Lung microvascular endothelial cell (primary cell): Measurements from ENCODE around the gene ADAMTSL1. TPM values are rescaled to one million over a fixed set of nuclear protein-coding genes. Genes with fewer than 3 reads are reported as not detected.

Experiments used
- DNase-seq, 2 donors: peaks; one replicate each; pipeline versions ENCODE4 v3.0.0 to v3.0.0-alpha.2; 2010; ENCODE audit warnings: low read depth in 2 of 2
- total RNA-seq: library from RNA; depleted of rRNA; stranded (reverse); fragments of >200 nt; gene quantifications from 2 replicates; pipeline ENCODE4 v1.2.1, GENCODE V29; 2014

ADAMTSL1 gene
- total RNA-seq, 1 donor from 2014 or later: 0.99 TPM

- DNase-seq: no peak
These were observed 296.4 kb downstream of the ADAMTSL1 start for GRCh38 chr9:18770131-18770908.

- DNase-seq: no peak
These were observed 297.1 kb downstream of the ADAMTSL1 start for GRCh38 chr9:18771011-18771410.

- DNase-seq: no peak
These were observed 297.8 kb downstream of the ADAMTSL1 start for GRCh38 chr9:18771763-18772162.

- no peak for DNase-seq
These were observed 301.3 kb downstream of the ADAMTSL1 start for GRCh38 chr9:18775241-18775640.

GRCh38 chr9:18775930-18776329 is 302.0 kb downstream of the ADAMTSL1 start:
- DNase-seq: no peak

GRCh38 chr9:18776836-18777820 is 303.2 kb downstream of the ADAMTSL1 start:
- DNase-seq: no peak

GRCh38 chr9:18778147-18778546 is 304.2 kb downstream of the ADAMTSL1 start:
- no peak for DNase-seq

GRCh38 chr9:18778846-18779245 is 304.9 kb downstream of the ADAMTSL1 start:
- peak; percentile 52 to 66 for DNase-seq

GRCh38 chr9:18783909-18784308 is 310.0 kb downstream of the ADAMTSL1 start:
- peak; percentile 39 to 49 for DNase-seq

- DNase-seq: peak; percentile 76 to 85
These were observed 311.7 kb downstream of the ADAMTSL1 start for GRCh38 chr9:18785604-18786003.

GRCh38 chr9:18786196-18786595 is 312.2 kb downstream of the ADAMTSL1 start:
- DNase-seq: peak; percentile 31 to 53

GRCh38 chr9:18786911-18787650 is 313.1 kb downstream of the ADAMTSL1 start:
- DNase-seq: peak; percentile 68 to 90

- DNase-seq: no peak
These were observed 314.3 kb downstream of the ADAMTSL1 start for GRCh38 chr9:18788256-18788655.

- peak in 1 of 2 donors; percentile 63 for DNase-seq
These were observed 317.1 kb downstream of the ADAMTSL1 start for GRCh38 chr9:18791074-18791473.

GRCh38 chr9:18793122-18793521 is 319.2 kb downstream of the ADAMTSL1 start:
- DNase-seq: peak in 1 of 2 donors; percentile 52

- DNase-seq: peak in 1 of 2 donors; percentile 48
These were observed 322.2 kb downstream of the ADAMTSL1 start for GRCh38 chr9:18795947-18796671.

GRCh38 chr9:18796696-18797270 is 322.8 kb downstream of the ADAMTSL1 start:
- no peak for DNase-seq

GRCh38 chr9:18798106-18798505 is 324.2 kb downstream of the ADAMTSL1 start:
- no peak for DNase-seq

GRCh38 chr9:18798508-18799290 is 324.7 kb downstream of the ADAMTSL1 start:
- DNase-seq: no peak

GRCh38 chr9:18799428-18799827 is 325.5 kb downstream of the ADAMTSL1 start:
- no peak for DNase-seq
